HL-60 (cell line): ENCODE results near the gene CREB3L1.

ENCODE experiments used
- REST ChIP-seq: IDR thresholded peaks from 2 replicates; pipeline ENCODE4 v1.6.1; 2012; ENCODE audit warnings: low read depth; ENCODE audit not compliant: insufficient replicate concordance
- TF ChIP-seq, protein P1 (sequence below): IDR thresholded peaks from one replicate; pipeline ENCODE4 v1.5.1; 2011; ENCODE audit warnings: low read length, control low read depth, inconsistent platforms; ENCODE audit not compliant: insufficient read depth

DNA sequence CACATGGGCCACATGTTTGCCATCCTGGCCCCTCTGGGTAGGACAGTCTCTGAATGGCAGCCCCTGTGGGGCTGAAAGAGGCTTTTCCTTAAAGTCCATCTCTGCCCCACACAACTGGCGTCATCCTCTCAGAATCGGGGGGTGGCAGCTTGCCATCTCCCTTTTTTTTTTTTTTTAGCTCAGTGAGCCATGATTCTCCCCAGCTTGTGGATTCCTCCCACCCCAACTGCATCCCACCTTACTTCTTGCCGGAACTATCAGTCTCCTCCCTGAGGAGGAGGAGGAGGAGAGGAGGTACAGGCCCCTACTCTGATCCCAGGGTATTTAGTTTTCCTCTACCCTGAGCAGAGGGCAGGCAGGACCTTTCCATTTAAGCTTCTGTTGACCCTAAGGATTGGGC, 73.2 kb downstream of the CREB3L1 start:
- TF ChIP-seq, protein P1, sequence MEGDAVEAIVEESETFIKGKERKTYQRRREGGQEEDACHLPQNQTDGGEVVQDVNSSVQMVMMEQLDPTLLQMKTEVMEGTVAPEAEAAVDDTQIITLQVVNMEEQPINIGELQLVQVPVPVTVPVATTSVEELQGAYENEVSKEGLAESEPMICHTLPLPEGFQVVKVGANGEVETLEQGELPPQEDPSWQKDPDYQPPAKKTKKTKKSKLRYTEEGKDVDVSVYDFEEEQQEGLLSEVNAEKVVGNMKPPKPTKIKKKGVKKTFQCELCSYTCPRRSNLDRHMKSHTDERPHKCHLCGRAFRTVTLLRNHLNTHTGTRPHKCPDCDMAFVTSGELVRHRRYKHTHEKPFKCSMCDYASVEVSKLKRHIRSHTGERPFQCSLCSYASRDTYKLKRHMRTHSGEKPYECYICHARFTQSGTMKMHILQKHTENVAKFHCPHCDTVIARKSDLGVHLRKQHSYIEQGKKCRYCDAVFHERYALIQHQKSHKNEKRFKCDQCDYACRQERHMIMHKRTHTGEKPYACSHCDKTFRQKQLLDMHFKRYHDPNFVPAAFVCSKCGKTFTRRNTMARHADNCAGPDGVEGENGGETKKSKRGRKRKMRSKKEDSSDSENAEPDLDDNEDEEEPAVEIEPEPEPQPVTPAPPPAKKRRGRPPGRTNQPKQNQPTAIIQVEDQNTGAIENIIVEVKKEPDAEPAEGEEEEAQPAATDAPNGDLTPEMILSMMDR: no peak
- no peak for TF ChIP-seq REST
